RWPE1 (cell line): ENCODE results near the gene ERGIC1.

ENCODE experiments used
- CTCF ChIA-PET: fragments of 350-600 bp; sonication (Branson Sonifier 250); formaldehyde crosslinking; extraction: SDS; loops from one replicate; lab custom pipeline; 2021; lab: Yijun Ruan, JAX
- POLR2A ChIA-PET: fragments of 400-600 bp; formaldehyde crosslinking; extraction: SDS; loops from one replicate; lab custom pipeline; 2020; ENCODE audit warnings: antibody characterized with exemption; ENCODE audit not compliant: low non-redundant PET; lab: Yijun Ruan, JAX
- DNase-seq: peaks from one replicate; pipeline ENCODE4 v3.0.0; 2012; ENCODE audit warnings: low spot score
- H3K27ac ChIP-seq: fragments of 450-650 bp; 2 replicates; pipeline ENCODE4 v1.5.1; 2017
- TF ChIP-seq, protein P1 (sequence below): fragments of 450-650 bp; conservative IDR thresholded peaks from 2 replicates; pipeline ENCODE4 v1.5.1; 2017; ENCODE audit warnings: low read depth, mild to moderate bottlenecking

The ERGIC1 gene

GRCh38 chr5:172854451-172854871 lies 20.4 kb downstream of the ERGIC1 start:
- TF ChIP-seq, protein P1, sequence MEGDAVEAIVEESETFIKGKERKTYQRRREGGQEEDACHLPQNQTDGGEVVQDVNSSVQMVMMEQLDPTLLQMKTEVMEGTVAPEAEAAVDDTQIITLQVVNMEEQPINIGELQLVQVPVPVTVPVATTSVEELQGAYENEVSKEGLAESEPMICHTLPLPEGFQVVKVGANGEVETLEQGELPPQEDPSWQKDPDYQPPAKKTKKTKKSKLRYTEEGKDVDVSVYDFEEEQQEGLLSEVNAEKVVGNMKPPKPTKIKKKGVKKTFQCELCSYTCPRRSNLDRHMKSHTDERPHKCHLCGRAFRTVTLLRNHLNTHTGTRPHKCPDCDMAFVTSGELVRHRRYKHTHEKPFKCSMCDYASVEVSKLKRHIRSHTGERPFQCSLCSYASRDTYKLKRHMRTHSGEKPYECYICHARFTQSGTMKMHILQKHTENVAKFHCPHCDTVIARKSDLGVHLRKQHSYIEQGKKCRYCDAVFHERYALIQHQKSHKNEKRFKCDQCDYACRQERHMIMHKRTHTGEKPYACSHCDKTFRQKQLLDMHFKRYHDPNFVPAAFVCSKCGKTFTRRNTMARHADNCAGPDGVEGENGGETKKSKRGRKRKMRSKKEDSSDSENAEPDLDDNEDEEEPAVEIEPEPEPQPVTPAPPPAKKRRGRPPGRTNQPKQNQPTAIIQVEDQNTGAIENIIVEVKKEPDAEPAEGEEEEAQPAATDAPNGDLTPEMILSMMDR, result no peak
- POLR2A ChIA-PET, result interaction anchor here (0.7 to 1.0 kb wide), 2 partner anchors 83 to 110 kb away, joined by 3 to 5 read pairs; no protein-coding TSS in a partner anchor
- H3K27ac ChIP-seq, result peak overlapping the region; percentile 90
- DNase-seq, result no peak
- CTCF ChIA-PET, result interaction anchor here (0.6 to 1.1 kb wide), 2 partner anchors 140 to 1436 kb away, joined by 3 read pairs; no protein-coding TSS in a partner anchor

DNA sequence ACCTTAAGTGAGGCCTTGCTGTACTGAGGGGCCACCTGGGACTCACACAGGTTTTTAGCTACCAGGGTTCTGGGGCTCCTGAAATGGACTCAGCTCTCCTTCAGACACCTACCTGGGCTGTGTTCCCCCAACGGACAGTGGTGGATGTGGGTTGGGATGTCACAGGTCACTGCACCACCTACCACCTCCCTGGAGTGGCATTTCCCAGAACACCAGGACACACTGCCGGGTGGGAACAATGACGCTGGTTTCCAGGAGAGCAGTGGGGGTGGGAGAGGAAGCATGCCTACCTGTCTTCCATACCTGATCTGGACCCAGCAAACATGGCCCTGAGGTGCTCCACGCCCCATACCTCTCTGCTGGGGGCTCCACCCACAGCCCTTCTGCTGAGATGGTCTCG lies 20.9 kb downstream of the ERGIC1 start:
- POLR2A ChIA-PET, result interaction anchor here (1.0 kb wide), 1 partner anchor 84 kb away, joined by 5 read pairs; no protein-coding TSS in a partner anchor
- H3K27ac ChIP-seq, result peak overlapping the region; percentile 90
- no peak for DNase-seq
- TF ChIP-seq, protein P1, result no peak
- CTCF ChIA-PET, result interaction anchor here (0.6 kb wide), 1 partner anchor 1436 kb away, joined by 3 read pairs; no protein-coding TSS in a partner anchor

- no peak for DNase-seq
- TF ChIP-seq, protein P1, result no peak
- POLR2A ChIA-PET, result interaction anchor here (0.5 kb wide), 1 partner anchor 1045 kb away, joined by 3 read pairs; no protein-coding TSS in a partner anchor
- CTCF ChIA-PET, result no interaction called here
- H3K27ac ChIP-seq, result peak overlapping the region; percentile 90
These were observed 21.7 kb downstream of the ERGIC1 start for GRCh38 chr5:172855597-172856292.

DNA sequence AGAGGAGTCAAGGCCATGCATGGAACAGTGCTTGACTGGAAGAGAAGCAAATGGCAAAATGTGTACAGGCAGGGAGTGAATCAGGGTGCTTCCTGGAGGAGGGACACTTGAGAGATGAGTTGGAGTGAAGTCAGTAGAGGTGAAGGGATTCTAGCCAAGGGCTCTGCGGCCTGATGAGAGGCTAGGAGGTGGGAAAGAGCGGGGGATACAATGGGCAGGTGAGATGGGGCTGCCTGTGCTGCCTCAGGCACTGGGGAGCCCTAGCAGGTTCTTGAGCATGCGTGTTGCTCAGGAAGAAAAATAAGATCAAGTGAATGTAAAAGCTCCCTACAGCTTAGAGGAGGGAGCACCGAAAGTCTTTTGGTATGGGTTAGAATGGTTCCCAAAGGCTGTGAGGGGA lies 22.3 kb downstream of the ERGIC1 start:
- DNase-seq, result no peak
- H3K27ac ChIP-seq, result peak overlapping the region; percentile 90
- ChIA-PET POLR2A (interaction anchor here (0.5 kb wide), 1 partner anchor 1045 kb away, joined by 3 read pairs; no protein-coding TSS in a partner anchor), CTCF (no interaction called here)
- TF ChIP-seq, protein P1, result no peak

DNA sequence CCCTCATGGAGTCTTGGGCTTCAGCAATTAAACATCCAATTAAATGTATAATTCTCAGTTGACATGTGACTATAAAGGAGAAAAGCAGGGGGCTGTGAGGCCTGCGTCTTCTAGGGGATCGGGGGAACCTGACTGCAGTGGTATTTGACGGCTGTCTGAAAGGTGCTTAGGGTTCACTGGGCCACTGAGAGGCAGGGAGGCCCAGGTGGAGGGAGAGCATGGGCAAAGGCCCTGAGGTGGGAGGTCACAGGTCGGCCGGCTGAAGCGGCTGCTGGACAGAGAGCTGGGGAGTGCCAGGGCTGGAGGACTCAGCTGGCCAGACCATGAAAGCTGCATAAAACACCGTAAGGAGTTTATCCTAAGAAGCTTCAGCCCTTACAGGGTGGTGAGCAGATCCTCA lies 23.9 kb downstream of the ERGIC1 start:
- POLR2A ChIA-PET, result no interaction called here
- DNase-seq, result no peak
- CTCF ChIA-PET, result interaction anchor here (1.2 to 1.4 kb wide), 2 partner anchors 75 to 145 kb away, joined by 3 to 7 read pairs; no protein-coding TSS in a partner anchor
- peak overlapping the region; percentile 98 for H3K27ac ChIP-seq
- TF ChIP-seq, protein P1, result no peak

DNA sequence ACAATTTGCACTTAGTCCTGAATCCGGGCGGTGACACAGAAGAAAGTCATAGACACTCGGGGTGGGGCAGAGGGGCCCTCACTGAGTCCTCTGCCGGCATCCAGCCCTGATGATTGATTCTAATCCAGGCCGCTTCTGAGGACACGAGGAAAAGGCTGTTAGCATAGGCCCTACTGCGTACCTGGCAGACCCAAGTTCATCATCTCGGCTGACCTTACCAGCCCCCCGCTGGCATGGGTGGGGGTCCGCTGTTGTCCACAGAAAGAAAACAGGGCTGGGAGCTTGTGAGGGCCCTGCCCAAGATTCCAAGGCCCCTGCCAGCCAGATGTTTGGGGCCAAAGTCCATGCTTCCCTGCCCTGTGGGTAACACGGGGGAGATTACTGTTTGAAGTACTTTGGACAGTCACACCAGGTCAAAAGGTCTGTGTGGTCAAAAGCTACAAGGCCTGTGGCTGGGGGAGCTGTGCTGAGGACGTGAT lies 24.5 kb downstream of the ERGIC1 start:
- ChIA-PET CTCF (interaction anchor here (0.6 to 1.4 kb wide), 2 partner anchors 146 to 735 kb away, joined by 6 to 7 read pairs; no protein-coding TSS in a partner anchor), POLR2A (interaction anchor here (0.6 kb wide), 1 partner anchor 39 kb away, joined by 3 read pairs; no protein-coding TSS in a partner anchor)
- H3K27ac ChIP-seq, result peak overlapping the region; percentile 98
- DNase-seq, result no peak
- TF ChIP-seq, protein P1, result no peak
